ENCODE results near the gene RIPOR2.

The RIPOR2 gene

DNA sequence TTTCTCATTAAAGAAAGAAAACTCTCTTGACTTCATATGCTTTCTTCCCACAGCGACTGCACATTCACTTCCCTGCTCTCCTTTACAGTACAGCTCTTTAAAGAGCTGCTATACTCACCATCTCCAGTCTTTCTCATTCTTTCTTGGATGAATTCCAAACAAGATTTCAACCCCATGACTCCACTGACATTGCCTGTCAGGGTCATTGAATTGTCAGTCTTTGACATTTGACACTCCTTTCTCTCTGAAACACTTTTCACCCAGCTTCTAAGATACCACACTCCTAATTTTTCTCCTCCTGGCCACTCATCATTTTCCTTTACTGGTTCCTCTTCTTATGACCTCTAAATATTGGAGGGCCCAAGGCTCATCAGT is 136.2 kb downstream of the RIPOR2 start:
- no peaks in the 10 kb centered on the region for H3K4me1 ChIP-seq (ENCODE audit: control insufficient read depth, insufficient read depth, low read length, poor library complexity, severe bottlenecking)
- no peaks in the 10 kb centered on the region for H3K9me3 ChIP-seq (ENCODE audit: control insufficient read depth, low read length)
- H3K27ac ChIP-seq (ENCODE audit: insufficient read depth, low read length, poor library complexity, severe bottlenecking): no peak overlapping the region
- no peaks in the 10 kb centered on the region for H3K27me3 ChIP-seq (replicated peaks; ENCODE audit: control insufficient read depth, insufficient read depth, low read length, poor library complexity, severe bottlenecking)
- DNase-seq: no peak
- no peak overlapping the region for H3K4me3 ChIP-seq (ENCODE audit: insufficient read depth, low read depth, low read length, poor library complexity, severe bottlenecking)
- H3K36me3 ChIP-seq (ENCODE audit: control insufficient read depth, insufficient read depth, low read length): peaks cover 12% of the 10 kb centered on the region

DNA sequence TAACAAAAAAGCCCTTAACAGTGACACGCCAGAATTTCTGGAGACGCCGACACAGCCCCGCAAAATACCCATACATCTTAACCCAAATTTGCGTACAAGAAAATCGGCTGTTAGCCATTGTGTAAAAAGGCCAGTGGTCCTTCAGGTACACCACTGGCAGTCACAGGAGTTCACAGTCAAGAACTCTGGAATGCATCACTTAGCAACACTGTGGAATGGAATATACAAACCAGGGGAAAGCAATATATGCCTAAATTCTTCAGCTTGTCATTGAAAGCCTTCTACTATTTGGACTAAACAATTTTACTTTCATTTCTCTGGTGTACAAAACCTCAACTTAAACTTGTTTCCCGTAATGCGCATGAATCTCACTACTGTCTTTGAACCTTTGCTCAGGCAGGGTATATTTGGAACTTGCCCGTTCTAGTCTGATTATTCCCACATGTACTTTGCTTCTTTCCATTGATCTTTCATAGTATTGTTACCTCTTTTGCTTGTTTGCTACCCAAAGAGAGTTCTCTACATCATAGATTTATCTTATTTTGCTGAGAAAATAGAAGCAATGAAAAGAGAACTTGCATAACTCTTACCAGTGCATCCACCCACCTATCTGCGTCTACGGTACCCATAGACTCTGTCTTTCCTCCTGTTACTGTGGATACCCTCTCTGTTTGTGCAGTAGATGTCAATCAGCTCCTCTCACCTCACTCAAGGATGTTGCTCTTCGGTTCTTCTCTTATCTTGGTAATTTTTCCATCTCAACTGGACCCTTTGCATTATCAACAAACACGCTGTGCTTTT is 136.8 kb downstream of the RIPOR2 start, which contains the start of gene ARMH2:
Gene ARMH2 (minus strand): TSS at position 178 of the 801 bp plus-strand sequence. CDS start 60 bp downstream, at position 118.
- H3K36me3 ChIP-seq (ENCODE audit: control insufficient read depth, insufficient read depth, low read length): peaks cover 12% of the 10 kb centered on the region
- H3K9me3 ChIP-seq (ENCODE audit: control insufficient read depth, low read length): no peaks in the 10 kb centered on the region
- DNase-seq: no peak
- H3K27me3 ChIP-seq (replicated peaks; ENCODE audit: control insufficient read depth, insufficient read depth, low read length, poor library complexity, severe bottlenecking): no peaks in the 10 kb centered on the region
- H3K27ac ChIP-seq (ENCODE audit: insufficient read depth, low read length, poor library complexity, severe bottlenecking): no peak within 1 kb of the TSS
- H3K4me1 ChIP-seq (ENCODE audit: control insufficient read depth, insufficient read depth, low read length, poor library complexity, severe bottlenecking): no peaks in the 10 kb centered on the region
- H3K4me3 ChIP-seq (ENCODE audit: insufficient read depth, low read depth, low read length, poor library complexity, severe bottlenecking): no peak within 1 kb of the TSS

- Histone ChIP-seq H3K27me3 (replicated peaks; ENCODE audit: control insufficient read depth, insufficient read depth, low read length, poor library complexity, severe bottlenecking) (no peaks in the 10 kb centered on the region), H3K4me3 (ENCODE audit: insufficient read depth, low read depth, low read length, poor library complexity, severe bottlenecking) (no peak overlapping the region), H3K27ac (ENCODE audit: insufficient read depth, low read length, poor library complexity, severe bottlenecking) (no peak overlapping the region), H3K4me1 (ENCODE audit: control insufficient read depth, insufficient read depth, low read length, poor library complexity, severe bottlenecking) (no peaks in the 10 kb centered on the region), H3K36me3 (ENCODE audit: control insufficient read depth, insufficient read depth, low read length) (peaks cover 6% of the 10 kb centered on the region), H3K9me3 (ENCODE audit: control insufficient read depth, low read length) (no peaks in the 10 kb centered on the region)
- DNase-seq: no peak
These were observed 138.1 kb downstream of the RIPOR2 start for GRCh38 chr6:24797596-24798216.

- Histone ChIP-seq H3K9me3 (ENCODE audit: control insufficient read depth, low read length) (no peaks in the 10 kb centered on the region), H3K36me3 (ENCODE audit: control insufficient read depth, insufficient read depth, low read length) (no peaks in the 10 kb centered on the region), H3K4me1 (ENCODE audit: control insufficient read depth, insufficient read depth, low read length, poor library complexity, severe bottlenecking) (no peaks in the 10 kb centered on the region), H3K27me3 (replicated peaks; ENCODE audit: control insufficient read depth, insufficient read depth, low read length, poor library complexity, severe bottlenecking) (no peaks in the 10 kb centered on the region), H3K4me3 (ENCODE audit: insufficient read depth, low read depth, low read length, poor library complexity, severe bottlenecking) (no peak overlapping the region), H3K27ac (ENCODE audit: insufficient read depth, low read length, poor library complexity, severe bottlenecking) (no peak overlapping the region)
- DNase-seq: no peak
These were observed 139.0 kb downstream of the RIPOR2 start for GRCh38 chr6:24796616-24797290.

GRCh38 chr6:24795106-24795505 is 140.7 kb downstream of the RIPOR2 start:
- no peaks in the 10 kb centered on the region for H3K4me1 ChIP-seq (ENCODE audit: control insufficient read depth, insufficient read depth, low read length, poor library complexity, severe bottlenecking)
- no peaks in the 10 kb centered on the region for H3K36me3 ChIP-seq (ENCODE audit: control insufficient read depth, insufficient read depth, low read length)
- no peak for DNase-seq
- no peaks in the 10 kb centered on the region for H3K27me3 ChIP-seq (replicated peaks; ENCODE audit: control insufficient read depth, insufficient read depth, low read length, poor library complexity, severe bottlenecking)
- no peak overlapping the region for H3K4me3 ChIP-seq (ENCODE audit: insufficient read depth, low read depth, low read length, poor library complexity, severe bottlenecking)
- H3K9me3 ChIP-seq (ENCODE audit: control insufficient read depth, low read length): no peaks in the 10 kb centered on the region
- H3K27ac ChIP-seq (ENCODE audit: insufficient read depth, low read length, poor library complexity, severe bottlenecking): no peak overlapping the region

DNA sequence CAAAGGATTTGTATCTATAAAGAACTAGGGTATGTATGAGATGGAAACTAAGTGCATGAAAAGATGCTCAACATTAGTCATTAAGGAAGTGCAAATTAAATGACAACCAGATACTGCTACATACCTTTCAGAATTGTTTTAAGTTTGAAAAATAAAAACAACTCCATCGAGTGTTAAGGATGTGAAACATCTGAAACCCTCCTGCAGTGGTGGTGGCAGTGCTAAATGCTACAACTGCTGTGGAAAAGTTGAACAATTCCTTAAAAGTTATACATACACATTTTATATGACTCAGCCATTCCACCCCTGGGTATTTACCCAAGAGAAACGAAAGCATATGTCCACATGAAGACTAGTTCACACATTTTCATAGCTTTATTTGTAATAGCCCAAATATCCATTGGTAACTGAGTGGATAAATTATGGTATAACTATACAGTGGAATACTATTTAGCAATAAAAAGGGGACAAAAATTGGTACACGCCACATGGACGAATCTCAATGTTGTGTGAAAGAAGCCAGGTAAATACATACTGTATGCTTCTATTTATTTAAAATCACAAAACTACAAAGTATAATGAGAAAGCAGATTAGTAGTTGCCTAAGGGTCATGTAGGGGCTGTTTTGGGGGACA is 147.6 kb downstream of the RIPOR2 start:
- Histone ChIP-seq H3K27ac (ENCODE audit: insufficient read depth, low read length, poor library complexity, severe bottlenecking) (no peak overlapping the region), H3K9me3 (ENCODE audit: control insufficient read depth, low read length) (no peaks in the 10 kb centered on the region), H3K4me3 (ENCODE audit: insufficient read depth, low read depth, low read length, poor library complexity, severe bottlenecking) (no peak overlapping the region), H3K4me1 (ENCODE audit: control insufficient read depth, insufficient read depth, low read length, poor library complexity, severe bottlenecking) (no peaks in the 10 kb centered on the region), H3K27me3 (replicated peaks; ENCODE audit: control insufficient read depth, insufficient read depth, low read length, poor library complexity, severe bottlenecking) (no peaks in the 10 kb centered on the region), H3K36me3 (ENCODE audit: control insufficient read depth, insufficient read depth, low read length) (no peaks in the 10 kb centered on the region)
- no peak for DNase-seq

- H3K27me3 ChIP-seq (replicated peaks; ENCODE audit: control insufficient read depth, insufficient read depth, low read length, poor library complexity, severe bottlenecking): no peaks in the 10 kb centered on the region
- no peak overlapping the region for H3K27ac ChIP-seq (ENCODE audit: insufficient read depth, low read length, poor library complexity, severe bottlenecking)
- no peak for DNase-seq
- peaks cover 7% of the 10 kb centered on the region for H3K4me1 ChIP-seq (ENCODE audit: control insufficient read depth, insufficient read depth, low read length, poor library complexity, severe bottlenecking)
- no peak overlapping the region for H3K4me3 ChIP-seq (ENCODE audit: insufficient read depth, low read depth, low read length, poor library complexity, severe bottlenecking)
- no peaks in the 10 kb centered on the region for H3K36me3 ChIP-seq (ENCODE audit: control insufficient read depth, insufficient read depth, low read length)
- no peaks in the 10 kb centered on the region for H3K9me3 ChIP-seq (ENCODE audit: control insufficient read depth, low read length)
These were observed 155.6 kb downstream of the RIPOR2 start for GRCh38 chr6:24780206-24780605.

- no peak overlapping the region for H3K27ac ChIP-seq (ENCODE audit: insufficient read depth, low read length, poor library complexity, severe bottlenecking)
- no peaks in the 10 kb centered on the region for H3K9me3 ChIP-seq (ENCODE audit: control insufficient read depth, low read length)
- peaks cover 7% of the 10 kb centered on the region for H3K4me1 ChIP-seq (ENCODE audit: control insufficient read depth, insufficient read depth, low read length, poor library complexity, severe bottlenecking)
- no peaks in the 10 kb centered on the region for H3K27me3 ChIP-seq (replicated peaks; ENCODE audit: control insufficient read depth, insufficient read depth, low read length, poor library complexity, severe bottlenecking)
- no peak overlapping the region for H3K4me3 ChIP-seq (ENCODE audit: insufficient read depth, low read depth, low read length, poor library complexity, severe bottlenecking)
- DNase-seq: no peak
- no peaks in the 10 kb centered on the region for H3K36me3 ChIP-seq (ENCODE audit: control insufficient read depth, insufficient read depth, low read length)
These were observed 156.2 kb downstream of the RIPOR2 start for GRCh38 chr6:24779416-24780016.

- H3K4me1 ChIP-seq (ENCODE audit: control insufficient read depth, insufficient read depth, low read length, poor library complexity, severe bottlenecking): peaks cover 7% of the 10 kb centered on the region
- H3K27me3 ChIP-seq (replicated peaks; ENCODE audit: control insufficient read depth, insufficient read depth, low read length, poor library complexity, severe bottlenecking): no peaks in the 10 kb centered on the region
- H3K9me3 ChIP-seq (ENCODE audit: control insufficient read depth, low read length): no peaks in the 10 kb centered on the region
- H3K4me3 ChIP-seq (ENCODE audit: insufficient read depth, low read depth, low read length, poor library complexity, severe bottlenecking): no peak overlapping the region
- no peaks in the 10 kb centered on the region for H3K36me3 ChIP-seq (ENCODE audit: control insufficient read depth, insufficient read depth, low read length)
- no peak for DNase-seq
- no peak overlapping the region for H3K27ac ChIP-seq (ENCODE audit: insufficient read depth, low read length, poor library complexity, severe bottlenecking)
These were observed 156.9 kb downstream of the RIPOR2 start for GRCh38 chr6:24778878-24779277.

Data from effector memory CD4-positive, alpha-beta T cell (primary cell).